T1000 (cell line): Measurements from ENCODE around the gene TAF4B.
"Not testable (repeated sequence)": the region's sequence is repeated elsewhere in the genome, so short reads cannot be mapped to it uniquely, and the experiment has no call there.

ENCODE experiments used
- DNase-seq: peaks from one replicate; lab custom pipeline; 2025; ENCODE audit warnings: mixed read lengths; lab: John Stamatoyannopoulos, UW

TAF4B gene

DNA sequence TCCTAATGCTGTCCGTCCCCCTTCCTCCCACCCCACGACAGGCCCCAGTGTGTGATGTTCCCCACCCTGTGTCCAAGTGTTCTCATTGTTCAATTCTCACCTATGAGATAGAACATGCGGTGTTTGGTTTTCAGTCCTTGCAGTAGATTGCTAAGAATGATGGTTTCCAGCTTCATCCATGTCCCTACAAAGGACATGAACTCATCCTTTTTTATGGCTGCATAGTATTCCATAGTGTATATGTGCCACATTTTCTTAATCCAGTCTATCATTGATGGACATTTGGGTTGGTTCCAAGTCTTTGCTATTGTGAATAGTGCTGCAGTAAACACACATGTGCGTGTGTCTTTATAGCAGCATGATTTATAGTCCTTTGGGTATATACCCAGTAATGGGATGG, 12.5 kb downstream of the TAF4B start:
- not testable (repeated sequence) for DNase-seq

DNA sequence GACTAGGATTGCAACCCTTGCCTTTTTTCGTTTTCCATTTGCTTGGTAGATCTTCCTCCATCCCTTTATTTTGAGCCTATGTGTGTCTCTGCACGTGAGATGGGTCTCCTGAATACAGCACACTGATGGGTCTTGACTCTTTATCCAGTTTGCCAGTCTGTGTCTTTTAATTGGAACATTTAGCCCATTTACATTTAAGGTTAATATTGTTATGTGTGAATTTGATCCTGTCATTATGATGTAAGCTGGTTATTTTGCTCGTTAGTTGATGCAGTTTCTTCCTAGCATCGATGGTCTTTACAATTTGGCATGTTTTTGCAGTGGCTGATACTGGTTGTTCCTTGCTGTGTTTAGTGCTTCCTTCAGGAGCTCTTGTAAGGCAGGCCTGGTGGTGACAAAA, 16.1 kb downstream of the TAF4B start:
- DNase-seq = not testable (repeated sequence)

DNA sequence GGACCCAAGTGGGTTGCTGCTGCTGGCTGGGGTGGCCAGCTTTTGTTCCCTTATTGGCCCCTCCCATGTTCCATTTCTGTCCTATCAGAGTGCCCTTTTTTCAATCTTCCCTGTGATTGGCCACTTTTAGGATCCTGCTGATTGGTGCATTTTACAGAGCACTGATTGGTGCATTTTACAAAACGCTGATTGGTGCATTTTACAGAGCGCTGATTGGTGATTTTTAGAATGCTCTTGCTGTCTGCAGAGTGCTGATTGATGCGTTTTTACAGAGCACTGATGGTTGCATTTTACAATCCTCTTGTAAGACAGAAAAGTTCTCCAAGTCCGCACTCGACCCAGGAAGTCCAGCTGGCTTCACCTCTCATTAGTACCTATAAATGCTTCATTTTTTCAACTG, 19.2 kb downstream of the TAF4B start:
- DNase-seq = not testable (repeated sequence)

GRCh38 chr18:26252411-26252810, 26.2 kb downstream of the TAF4B start:
- DNase-seq = no peak

GRCh38 chr18:26254808-26255207, 28.6 kb downstream of the TAF4B start:
- not testable (repeated sequence) for DNase-seq

- DNase-seq = no peak
These were observed 29.7 kb downstream of the TAF4B start for GRCh38 chr18:26255695-26256622.

GRCh38 chr18:26258711-26259110, 32.5 kb downstream of the TAF4B start:
- DNase-seq = no peak

DNA sequence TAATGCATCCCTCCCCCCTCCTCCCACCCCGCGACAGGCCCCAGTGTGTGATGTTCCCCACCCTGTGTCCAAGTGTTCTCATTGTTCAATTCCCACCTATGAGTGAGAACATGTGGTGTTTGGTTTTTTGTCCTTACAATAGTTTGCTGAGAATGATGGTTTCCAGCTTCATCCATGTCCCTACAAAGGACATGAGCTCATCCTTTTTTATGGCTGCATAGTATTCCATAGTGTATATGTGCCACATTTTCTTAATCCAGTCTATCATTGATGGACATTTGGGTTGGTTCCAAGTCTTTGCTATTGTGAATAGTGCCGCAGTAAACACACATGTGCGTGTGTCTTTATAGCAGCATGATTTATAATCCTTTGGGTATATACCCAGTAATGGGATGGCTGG, 33.2 kb downstream of the TAF4B start:
- DNase-seq = not testable (repeated sequence)

GRCh38 chr18:26262156-26262555, 35.9 kb downstream of the TAF4B start:
- DNase-seq = no peak

GRCh38 chr18:26267357-26267930, 41.2 kb downstream of the TAF4B start:
- DNase-seq = no peak

DNA sequence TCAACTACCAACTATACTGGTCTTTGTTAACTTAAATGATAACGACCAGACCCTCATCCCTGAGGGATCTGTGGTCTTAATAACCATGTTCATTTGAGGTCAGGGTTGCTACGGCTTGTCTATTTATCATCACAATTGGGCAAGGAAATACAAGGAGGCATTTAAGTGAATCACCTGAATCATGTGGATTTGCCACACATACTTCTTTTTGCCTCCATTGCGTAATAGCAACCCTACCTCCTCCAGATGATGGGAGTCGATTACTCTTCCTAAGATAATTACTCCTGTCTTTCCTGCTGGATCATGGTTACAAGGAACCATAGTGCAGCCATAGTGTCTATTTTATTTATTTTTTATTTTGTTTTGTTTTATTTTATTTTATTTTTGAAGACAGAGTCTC, 42.2 kb downstream of the TAF4B start:
- DNase-seq = no peak

GRCh38 chr18:26271917-26272549, 45.8 kb downstream of the TAF4B start:
- no peak for DNase-seq

- no peak for DNase-seq
These were observed 51.1 kb downstream of the TAF4B start for GRCh38 chr18:26277374-26277773.

DNA sequence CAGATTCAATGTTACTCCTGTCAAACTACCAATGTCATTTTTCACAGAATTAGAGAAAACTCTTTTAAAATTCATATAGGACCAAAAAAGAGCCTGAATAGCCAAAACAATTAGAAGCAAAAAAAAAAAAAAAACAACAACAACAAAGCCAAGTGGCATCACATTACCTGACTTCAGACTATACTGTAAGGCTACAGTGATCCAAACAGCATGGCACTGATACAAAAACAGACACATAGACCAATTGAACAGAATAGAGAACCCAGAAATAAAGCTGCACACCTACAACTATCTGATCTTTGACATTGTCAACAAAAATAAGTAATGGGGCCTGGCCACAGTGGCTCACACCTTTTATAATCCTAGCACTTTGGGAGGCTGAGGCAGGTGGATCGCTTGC, 53.2 kb downstream of the TAF4B start:
- no peak for DNase-seq

DNA sequence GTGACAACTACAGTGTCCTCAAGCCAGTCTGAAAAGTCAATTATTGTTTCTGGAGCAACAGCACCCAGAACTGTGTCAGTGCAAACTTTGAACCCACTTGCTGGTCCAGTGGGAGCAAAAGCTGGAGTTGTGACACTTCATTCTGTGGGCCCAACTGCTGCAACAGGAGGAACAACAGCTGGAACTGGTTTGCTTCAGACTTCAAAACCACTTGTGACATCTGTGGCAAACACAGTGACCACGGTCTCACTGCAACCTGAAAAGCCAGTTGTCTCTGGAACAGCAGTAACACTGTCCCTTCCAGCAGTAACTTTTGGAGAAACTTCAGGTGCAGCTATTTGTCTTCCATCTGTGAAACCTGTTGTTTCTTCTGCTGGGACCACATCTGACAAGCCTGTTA, 59.8 kb downstream of the TAF4B start:
- DNase-seq = no peak

GRCh38 chr18:26287644-26288043, 61.4 kb downstream of the TAF4B start:
- no peak for DNase-seq

DNA sequence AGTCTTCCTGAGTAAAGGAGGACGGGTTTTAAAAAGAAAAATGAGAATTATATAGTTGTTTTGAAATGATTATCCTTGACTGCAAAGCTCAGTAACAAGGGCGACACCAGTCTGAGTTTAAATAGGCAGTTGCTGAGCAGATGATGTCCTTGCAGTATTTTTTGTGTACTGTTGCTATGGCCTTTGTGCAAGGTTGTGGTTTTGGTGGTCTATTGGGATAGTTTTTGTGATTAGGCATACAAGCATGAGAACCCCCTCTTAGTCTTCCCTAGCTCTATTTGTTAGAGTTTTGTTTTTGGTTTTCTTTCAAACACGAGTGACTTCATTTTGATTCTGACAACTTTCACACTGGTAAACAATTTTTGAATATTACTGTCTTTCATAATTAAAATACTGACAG, 64.1 kb downstream of the TAF4B start:
- DNase-seq = no peak

DNA sequence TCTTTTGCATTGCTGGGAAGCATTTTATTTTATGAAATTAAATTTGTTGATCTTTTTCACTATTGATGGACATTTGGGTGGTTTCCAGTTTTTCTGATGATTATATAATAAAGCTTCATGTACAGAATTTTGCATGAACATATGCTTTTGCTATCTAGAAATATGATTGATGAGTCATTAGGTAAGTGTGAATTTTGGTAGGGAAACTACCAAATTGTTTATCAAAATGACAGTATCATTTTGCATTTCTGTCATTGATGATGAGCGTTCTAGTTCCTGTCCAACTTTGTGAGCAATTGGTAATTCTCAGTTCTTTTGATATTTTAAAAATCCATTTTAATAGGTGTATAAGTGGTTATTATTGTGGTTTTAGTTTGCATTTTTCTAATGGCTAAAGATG, 67.7 kb downstream of the TAF4B start:
- no peak for DNase-seq

DNA sequence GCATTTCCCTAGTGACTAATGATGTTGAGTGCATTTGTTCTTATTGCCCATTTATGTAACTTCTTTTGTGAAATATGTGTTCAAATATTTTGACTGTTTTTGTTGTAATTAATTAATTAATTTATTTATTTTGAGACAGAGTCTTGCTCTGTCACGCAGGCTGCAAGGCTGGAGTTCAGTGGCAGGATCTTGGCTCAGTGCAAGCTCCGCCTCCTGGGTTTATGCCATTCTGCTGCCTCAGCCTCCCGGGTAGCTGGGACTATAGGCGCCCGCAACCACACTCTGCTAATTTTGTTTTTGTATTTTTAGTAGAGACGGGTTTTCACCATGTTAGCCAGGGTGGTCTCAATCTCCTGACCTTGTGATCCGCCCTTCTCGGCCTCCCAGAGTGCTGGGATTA, 71.9 kb downstream of the TAF4B start:
- no peak for DNase-seq

- no peak for DNase-seq
These were observed 75.4 kb downstream of the TAF4B start for GRCh38 chr18:26301681-26302080.

DNA sequence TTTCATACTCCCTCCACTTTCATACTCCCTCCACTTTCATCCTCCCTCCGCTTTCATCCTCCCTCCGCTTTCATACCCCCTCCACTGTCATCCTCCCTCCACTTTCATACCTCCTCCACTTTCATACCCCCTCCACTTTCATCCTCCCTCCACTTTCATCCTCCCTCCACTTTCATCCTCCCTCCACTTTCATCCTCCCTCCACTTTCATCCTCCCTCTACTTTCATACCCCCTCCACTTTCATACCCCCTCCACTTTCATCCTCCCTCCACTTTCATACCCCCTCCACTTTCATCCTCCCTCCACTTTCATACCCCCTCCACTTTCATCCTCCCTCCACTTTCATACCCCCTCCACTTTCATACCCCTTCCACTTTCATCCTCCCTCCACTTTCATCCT, 77.0 kb downstream of the TAF4B start:
- not testable (repeated sequence) for DNase-seq

GRCh38 chr18:26304511-26304910, 78.3 kb downstream of the TAF4B start:
- DNase-seq = no peak

DNA sequence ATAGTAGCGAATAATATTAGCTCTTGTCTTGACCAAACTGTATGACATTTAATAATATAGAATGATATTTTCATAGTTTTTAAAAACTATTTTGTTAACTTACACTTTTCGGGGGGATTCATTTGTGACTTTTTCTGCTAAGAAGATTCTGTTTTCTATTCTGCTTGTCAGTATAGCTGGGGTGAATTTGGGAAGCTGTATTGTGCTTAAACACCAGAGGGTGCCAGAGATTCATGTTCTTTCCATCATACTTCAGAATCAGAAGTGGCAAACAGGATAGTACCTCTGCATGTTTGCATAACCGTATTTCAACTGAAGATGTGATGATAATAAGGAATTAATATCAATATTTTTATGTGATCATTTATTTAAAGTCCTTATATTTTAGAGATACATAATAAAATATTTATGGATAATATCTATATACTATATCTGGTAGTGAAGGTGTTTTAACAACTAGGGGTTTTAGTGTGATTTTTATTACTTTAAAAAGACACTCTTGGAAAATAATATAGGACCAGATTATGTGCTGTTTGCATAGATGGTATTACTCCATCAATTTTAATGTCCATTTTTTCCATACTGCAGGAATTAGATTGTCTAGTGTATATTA, 81.0 kb downstream of the TAF4B start:
- no peak for DNase-seq
